SK-N-SH (cell line): ENCODE measurements around the gene NR5A2. TPM values are rescaled to one million over a fixed set of nuclear protein-coding genes. Genes with fewer than 3 reads are reported as not detected.

ENCODE experiments used
- CTCF ChIA-PET: fragments of 300-600, 350-600 bp; formaldehyde crosslinking; extraction: SDS; loops from one replicate; lab custom pipeline; 2021; lab: Yijun Ruan, JAX
- POLR2A ChIA-PET: fragments of 350-600 bp; sonication (Branson Sonifier 250); formaldehyde crosslinking; extraction: SDS; loops from one replicate; lab custom pipeline; 2020; ENCODE audit warnings: antibody characterized with exemption, inconsistent platforms; lab: Yijun Ruan, JAX
- DNase-seq: peaks from one replicate; pipeline ENCODE4 v3.0.0; 2012
- H2AFZ ChIP-seq: fragments of 200-600 bp; sonication (generic); 2 replicates; pipeline ENCODE4 v1.8.1; 2016; ENCODE audit warnings: antibody characterized with exemption, mild to moderate bottlenecking, low read depth
- H3F3A ChIP-seq: fragments of 200-600 bp; sonication (generic); replicated peaks from 2 replicates; pipeline ENCODE3; 2016; ENCODE audit warnings: antibody characterized with exemption, mild to moderate bottlenecking; ENCODE audit not compliant: insufficient read depth
- H3K27ac ChIP-seq, 2 experiments: fragments of 200-500 bp in 1 of 2; fragments of 200-600 bp in 1 of 2; sonication (Bioruptor generic) in 1 of 2; sonication (generic), shearing (Covaris generic) in 1 of 2; 2 replicates each; pipeline versions ENCODE4 v1.5.1 to v1.6.1; 2014 to 2016; ENCODE audit warnings: low read depth in 2 of 2, inconsistent platforms in 1 of 2, low read length in 1 of 2, mild to moderate bottlenecking in 1 of 2, mixed read lengths in 1 of 2
- H3K27me3 ChIP-seq: fragments of 200-600 bp; sonication (generic), shearing (Covaris generic); 2 replicates; pipeline ENCODE4 v1.6.1; 2016; ENCODE audit warnings: mixed run types; ENCODE audit not compliant: insufficient read depth
- H3K36me3 ChIP-seq, 2 experiments: fragments of 200-500 bp in 1 of 2; fragments of 200-600 bp in 1 of 2; sonication (Bioruptor generic) in 1 of 2; sonication (generic) in 1 of 2; replicated peaks in 1 of 2; 2 replicates each; pipeline versions ENCODE3 to v1.5.1; 2014 to 2016; ENCODE audit warnings: low read length in 1 of 2, mild to moderate bottlenecking in 1 of 2; ENCODE audit not compliant: insufficient read depth in 2 of 2, control insufficient read depth in 1 of 2
- H3K4me1 ChIP-seq, 2 experiments: fragments of 200-500 bp in 1 of 2; fragments of 200-600 bp in 1 of 2; sonication (Bioruptor generic) in 1 of 2; sonication (generic), shearing (Covaris generic) in 1 of 2; 2 replicates each; pipeline versions ENCODE4 v1.5.1 to v1.6.1; 2014 to 2016; ENCODE audit warnings: low read depth in 1 of 2, low read length in 1 of 2, mixed run types in 1 of 2; ENCODE audit not compliant: insufficient read depth in 2 of 2, control insufficient read depth in 1 of 2
- H3K4me2 ChIP-seq: fragments of 200-600 bp; sonication (generic), shearing (Covaris generic); 2 replicates; pipeline ENCODE4 v1.6.1; 2017; ENCODE audit warnings: mixed run types
- H3K4me3 ChIP-seq, 2 experiments: fragments of 200-500 bp in 1 of 2; fragments of 200-600 bp in 1 of 2; sonication (Bioruptor generic) in 1 of 2; sonication (generic), shearing (Covaris generic) in 1 of 2; 2 replicates each; pipeline versions ENCODE4 v1.5.1 to v1.8.1; 2014 to 2016; ENCODE audit warnings: low read depth in 2 of 2, inconsistent platforms in 1 of 2, low read length in 1 of 2, mild to moderate bottlenecking in 1 of 2, mixed read lengths in 1 of 2, moderate library complexity in 1 of 2
- H3K79me2 ChIP-seq: fragments of 200-600 bp; sonication (generic); 2 replicates; pipeline ENCODE4 v1.8.1; 2017; ENCODE audit warnings: mild to moderate bottlenecking; ENCODE audit not compliant: insufficient read depth
- H3K9ac ChIP-seq: fragments of 200-600 bp; sonication (generic); 2 replicates; pipeline ENCODE4 v1.6.1; 2017; ENCODE audit warnings: mixed run types
- H3K9me2 ChIP-seq: fragments of 200-600 bp; sonication (generic); 2 replicates; pipeline ENCODE4 v1.6.1; 2017; ENCODE audit warnings: mixed run types
- H3K9me3 ChIP-seq: fragments of 200-600 bp; sonication (generic); 2 replicates; pipeline ENCODE4 v1.6.1; 2017; ENCODE audit warnings: mixed run types, mild to moderate bottlenecking, moderate library complexity
- H4K20me1 ChIP-seq: fragments of 200-600 bp; sonication (generic); 2 replicates; pipeline ENCODE4 v1.6.1; 2017; ENCODE audit warnings: mild to moderate bottlenecking, mixed run types; ENCODE audit not compliant: insufficient read depth
- CHD2 ChIP-seq: fragments of 150-350 bp; IDR thresholded peaks from 2 replicates; pipeline ENCODE4 v1.6.1; 2018; ENCODE audit warnings: low read length; ENCODE audit not compliant: partially characterized antibody
- ELF1 ChIP-seq: IDR thresholded peaks from 2 replicates; pipeline ENCODE4 v1.4.0; 2012
- EP300 ChIP-seq, 2 experiments: IDR thresholded peaks; 2 replicates each; pipeline versions ENCODE4 v1.4.0 to v1.6.1; 2012; ENCODE audit warnings: borderline replicate concordance in 1 of 2, low read depth in 1 of 2, low read length in 1 of 2
- EZH2phosphoT487 ChIP-seq: fragments of 200-600 bp; sonication (generic); IDR thresholded peaks from 2 replicates; pipeline ENCODE4 v1.6.1; 2017; ENCODE audit warnings: low read depth, mixed run types, mild to moderate bottlenecking, antibody characterized with exemption, moderate library complexity, borderline replicate concordance
- FOXJ3 ChIP-seq: sonication (generic); formaldehyde crosslinking; IDR thresholded peaks from 2 replicates; pipeline ENCODE4 v1.5.1; 2020; ENCODE audit warnings: mild to moderate bottlenecking, missing genetic modification reagents
- FOXM1 ChIP-seq: IDR thresholded peaks from 2 replicates; pipeline ENCODE4 v1.4.0; 2012; ENCODE audit warnings: low read depth, mild to moderate bottlenecking
- GABPA ChIP-seq: IDR thresholded peaks from 2 replicates; pipeline ENCODE4 v1.4.0; 2012; ENCODE audit warnings: low read depth, mild to moderate bottlenecking
- GATA2 ChIP-seq: sonication (generic); formaldehyde crosslinking; IDR thresholded peaks from 2 replicates; pipeline ENCODE4 v1.5.0; 2020; ENCODE audit warnings: mild to moderate bottlenecking, missing genetic modification reagents
- JUND ChIP-seq: IDR thresholded peaks from 2 replicates; pipeline ENCODE4 v1.4.0; 2012
- MEF2A ChIP-seq: IDR thresholded peaks from 2 replicates; pipeline ENCODE4 v1.4.0; 2012; ENCODE audit warnings: low read depth, borderline replicate concordance
- NFIC ChIP-seq: IDR thresholded peaks from 2 replicates; pipeline ENCODE4 v1.4.0; 2012; ENCODE audit warnings: borderline replicate concordance
- POLR2AphosphoS5 ChIP-seq: IDR thresholded peaks from 2 replicates; pipeline ENCODE4 v1.6.1; 2012; ENCODE audit warnings: low read depth, low read length
- RCOR1 ChIP-seq: fragments of 150-350 bp; IDR thresholded peaks from 2 replicates; pipeline ENCODE4 v1.6.1; 2017; ENCODE audit warnings: antibody characterized with exemption, low read length
- TAF1 ChIP-seq: IDR thresholded peaks from 2 replicates; pipeline ENCODE4 v1.6.1; 2012; ENCODE audit warnings: low read depth, mild to moderate bottlenecking, low read length, moderate library complexity, borderline replicate concordance
- TCF12 ChIP-seq: IDR thresholded peaks from 2 replicates; pipeline ENCODE4 v1.4.0; 2012
- WGBS: methylation state at CpG from one replicate; pipeline ENCODE4 v1.1.6; 2017; ENCODE audit warnings: low lambda C conversion rate; 5-methylcytosine and 5-hydroxymethylcytosine counted together
- polyA plus RNA-seq, 3 experiments: library from polyadenylated mRNA; depleted of rRNA; stranded (reverse); fragments of >200 nt; gene quantifications; 2 replicates each; pipeline ENCODE4 v1.2.3, GENCODE V29; 2012
- TF ChIP-seq, protein P1 (sequence below): fragments of 200-600 bp; sonication (generic); IDR thresholded peaks from 2 replicates; pipeline ENCODE4 v1.6.1; 2017; ENCODE audit warnings: antibody characterized with exemption, mild to moderate bottlenecking, moderate library complexity
- TF ChIP-seq, protein P2 (sequence below): fragments of 150-350 bp; IDR thresholded peaks from 2 replicates; pipeline ENCODE4 v1.6.1; 2016; ENCODE audit warnings: mild to moderate bottlenecking, low read depth, low read length
- TF ChIP-seq, protein P3 (sequence below): IDR thresholded peaks from 2 replicates; pipeline ENCODE4 v1.4.0; 2012; ENCODE audit warnings: low read depth, borderline replicate concordance
- TF ChIP-seq, protein P4 (sequence below): IDR thresholded peaks from 2 replicates; pipeline ENCODE4; 2012

Gene NR5A2
- polyA plus RNA-seq, 1 of the 3 experiments (the other 2 are of a cell fraction), result not detected

DNA sequence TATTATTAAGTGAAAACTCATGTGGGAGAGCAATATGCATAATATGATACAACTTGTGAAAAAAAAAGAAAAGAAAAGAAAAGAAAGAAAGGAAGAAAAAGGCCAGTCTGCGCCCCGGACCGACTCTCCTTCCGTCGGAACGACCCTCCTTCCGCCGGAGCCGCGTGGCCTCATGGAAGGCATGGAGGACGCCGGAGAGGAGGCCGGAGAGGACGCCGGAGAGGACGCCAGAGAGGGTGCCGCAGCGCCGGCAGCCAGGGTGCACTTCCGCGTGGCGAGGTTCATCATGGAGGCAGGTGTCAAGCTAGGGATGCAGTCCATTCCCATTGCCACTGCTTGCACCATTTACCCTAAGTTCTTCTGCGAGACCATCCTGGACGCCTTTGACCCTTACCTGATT is 185.9 kb downstream of the NR5A2 start (continued):
- TF ChIP-seq, protein P1, sequence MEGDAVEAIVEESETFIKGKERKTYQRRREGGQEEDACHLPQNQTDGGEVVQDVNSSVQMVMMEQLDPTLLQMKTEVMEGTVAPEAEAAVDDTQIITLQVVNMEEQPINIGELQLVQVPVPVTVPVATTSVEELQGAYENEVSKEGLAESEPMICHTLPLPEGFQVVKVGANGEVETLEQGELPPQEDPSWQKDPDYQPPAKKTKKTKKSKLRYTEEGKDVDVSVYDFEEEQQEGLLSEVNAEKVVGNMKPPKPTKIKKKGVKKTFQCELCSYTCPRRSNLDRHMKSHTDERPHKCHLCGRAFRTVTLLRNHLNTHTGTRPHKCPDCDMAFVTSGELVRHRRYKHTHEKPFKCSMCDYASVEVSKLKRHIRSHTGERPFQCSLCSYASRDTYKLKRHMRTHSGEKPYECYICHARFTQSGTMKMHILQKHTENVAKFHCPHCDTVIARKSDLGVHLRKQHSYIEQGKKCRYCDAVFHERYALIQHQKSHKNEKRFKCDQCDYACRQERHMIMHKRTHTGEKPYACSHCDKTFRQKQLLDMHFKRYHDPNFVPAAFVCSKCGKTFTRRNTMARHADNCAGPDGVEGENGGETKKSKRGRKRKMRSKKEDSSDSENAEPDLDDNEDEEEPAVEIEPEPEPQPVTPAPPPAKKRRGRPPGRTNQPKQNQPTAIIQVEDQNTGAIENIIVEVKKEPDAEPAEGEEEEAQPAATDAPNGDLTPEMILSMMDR, result no peak

DNA sequence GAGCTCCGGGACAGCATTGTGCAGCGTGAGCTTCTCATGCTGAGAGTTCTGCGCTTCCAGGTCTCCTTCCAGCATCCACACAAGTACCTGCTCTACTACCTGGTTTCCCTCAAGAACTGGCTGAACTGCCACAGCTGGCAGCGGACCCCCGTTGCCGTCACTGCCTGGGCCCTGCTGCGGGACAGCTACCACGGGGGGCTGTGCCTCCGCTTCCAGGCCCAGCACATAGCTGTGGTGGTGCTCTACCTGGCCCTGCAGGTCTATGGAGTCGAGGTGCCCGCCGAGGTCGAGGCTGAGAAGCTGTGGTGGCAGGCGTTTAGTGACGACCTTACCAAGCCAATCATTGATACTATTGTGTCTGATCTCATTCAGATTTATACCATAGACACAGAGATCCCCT is 186.4 kb downstream of the NR5A2 start:
- Histone ChIP-seq H3K79me2 (no peaks in the 10 kb centered on the region), H3K4me2 (no peak overlapping the region), H3K36me3 (no peaks in the 10 kb centered on the region), H3F3A (no peaks in the 10 kb centered on the region), H3K27ac (no peak overlapping the region), H4K20me1 (no peaks in the 10 kb centered on the region), H3K9me3 (no peaks in the 10 kb centered on the region), H3K9me2 (no peaks in the 10 kb centered on the region), H2AFZ (no peak overlapping the region), H3K27me3 (no peaks in the 10 kb centered on the region; the same call in 1 of the 2 replicates), H3K9ac (no peak overlapping the region), H3K4me3 (no peak overlapping the region), H3K4me1 (no peaks in the 10 kb centered on the region)
- WGBS, result 70% methylated on average over 8 of the region's 15 CpGs
- ChIA-PET POLR2A (no interaction called here), CTCF (no interaction called here)
- DNase-seq, result no peak
- TF ChIP-seq, protein P2, sequence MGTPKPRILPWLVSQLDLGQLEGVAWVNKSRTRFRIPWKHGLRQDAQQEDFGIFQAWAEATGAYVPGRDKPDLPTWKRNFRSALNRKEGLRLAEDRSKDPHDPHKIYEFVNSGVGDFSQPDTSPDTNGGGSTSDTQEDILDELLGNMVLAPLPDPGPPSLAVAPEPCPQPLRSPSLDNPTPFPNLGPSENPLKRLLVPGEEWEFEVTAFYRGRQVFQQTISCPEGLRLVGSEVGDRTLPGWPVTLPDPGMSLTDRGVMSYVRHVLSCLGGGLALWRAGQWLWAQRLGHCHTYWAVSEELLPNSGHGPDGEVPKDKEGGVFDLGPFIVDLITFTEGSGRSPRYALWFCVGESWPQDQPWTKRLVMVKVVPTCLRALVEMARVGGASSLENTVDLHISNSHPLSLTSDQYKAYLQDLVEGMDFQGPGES, result no peak
- TF ChIP-seq MEF2A, result no peak
- TF ChIP-seq FOXM1, result no peak

DNA sequence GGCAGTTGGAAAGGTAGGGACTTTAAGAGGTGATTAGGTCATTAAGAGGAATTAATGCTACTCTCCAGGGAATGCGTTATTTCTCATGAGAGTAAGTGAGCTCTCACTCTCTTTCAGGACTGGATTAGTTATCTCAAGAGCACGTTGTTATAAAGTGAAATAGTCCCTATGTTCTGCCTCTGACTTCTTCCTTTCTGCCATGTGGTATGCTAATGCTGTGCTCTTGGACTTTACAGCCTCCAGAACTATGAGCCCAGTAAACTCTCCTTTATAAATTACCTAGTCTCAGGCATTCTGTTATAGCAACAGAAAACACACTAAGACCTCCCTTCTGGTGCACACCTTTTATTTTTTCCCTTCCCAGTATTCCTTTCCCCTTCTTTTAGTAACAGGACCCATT is 187.8 kb downstream of the NR5A2 start:
- DNase-seq, result no peak
- Histone ChIP-seq H3K27me3 (no peaks in the 10 kb centered on the region; the same call in 1 of the 2 replicates), H3K4me2 (no peak overlapping the region), H3K79me2 (no peaks in the 10 kb centered on the region), H3K9me3 (no peaks in the 10 kb centered on the region), H3K9me2 (no peaks in the 10 kb centered on the region), H4K20me1 (no peaks in the 10 kb centered on the region), H3K36me3 (no peaks in the 10 kb centered on the region), H3F3A (no peaks in the 10 kb centered on the region), H3K27ac (no peak overlapping the region), H3K4me3 (no peak overlapping the region), H3K4me1 (no peaks in the 10 kb centered on the region), H3K9ac (no peak overlapping the region), H2AFZ (no peak overlapping the region)
- no peak for TF ChIP-seq JUND
- no peak for TF ChIP-seq EZH2phosphoT487
- TF ChIP-seq CHD2, result no peak
- TF ChIP-seq ELF1, result no peak
- TF ChIP-seq EP300 (IDR thresholded peaks at IDR 0.05; ENCODE audit: borderline replicate concordance in 1 of 2, low read depth in 1 of 2, low read length in 1 of 2), result no peak
- no peak for TF ChIP-seq FOXJ3 (CRISPR knock-in tag)
- TF ChIP-seq POLR2AphosphoS5, result no peak
- no peak for TF ChIP-seq GABPA
- TF ChIP-seq GATA2 (CRISPR knock-in tag), result no peak
- no peak for TF ChIP-seq TAF1
- no peak for TF ChIP-seq TCF12
- TF ChIP-seq RCOR1, result no peak
- TF ChIP-seq, protein P3, sequence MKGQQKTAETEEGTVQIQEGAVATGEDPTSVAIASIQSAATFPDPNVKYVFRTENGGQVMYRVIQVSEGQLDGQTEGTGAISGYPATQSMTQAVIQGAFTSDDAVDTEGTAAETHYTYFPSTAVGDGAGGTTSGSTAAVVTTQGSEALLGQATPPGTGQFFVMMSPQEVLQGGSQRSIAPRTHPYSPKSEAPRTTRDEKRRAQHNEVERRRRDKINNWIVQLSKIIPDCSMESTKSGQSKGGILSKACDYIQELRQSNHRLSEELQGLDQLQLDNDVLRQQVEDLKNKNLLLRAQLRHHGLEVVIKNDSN, result no peak
- no peak for TF ChIP-seq NFIC
- TF ChIP-seq, protein P4, sequence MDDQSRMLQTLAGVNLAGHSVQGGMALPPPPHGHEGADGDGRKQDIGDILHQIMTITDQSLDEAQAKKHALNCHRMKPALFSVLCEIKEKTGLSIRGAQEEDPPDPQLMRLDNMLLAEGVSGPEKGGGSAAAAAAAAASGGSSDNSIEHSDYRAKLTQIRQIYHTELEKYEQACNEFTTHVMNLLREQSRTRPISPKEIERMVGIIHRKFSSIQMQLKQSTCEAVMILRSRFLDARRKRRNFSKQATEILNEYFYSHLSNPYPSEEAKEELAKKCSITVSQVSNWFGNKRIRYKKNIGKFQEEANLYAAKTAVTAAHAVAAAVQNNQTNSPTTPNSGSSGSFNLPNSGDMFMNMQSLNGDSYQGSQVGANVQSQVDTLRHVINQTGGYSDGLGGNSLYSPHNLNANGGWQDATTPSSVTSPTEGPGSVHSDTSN, result no peak
- WGBS, result 51% methylated on average over 2 of the region's 2 CpGs
- CTCF ChIA-PET, result interaction anchor here (1.3 kb wide), 1 partner anchor 10 kb away, joined by 3 read pairs; no protein-coding TSS in a partner anchor
- POLR2A ChIA-PET, result no interaction called here
